GM12878 (cell line): ENCODE results near the gene OR51M1. TPM values are rescaled to one million over a fixed set of nuclear protein-coding genes. Genes with fewer than 3 reads are reported as not detected.

Source experiments
- ATAC-seq: fragments of 200-7000 bp; cut with Tn5 transposase; 3 replicates; pipeline ENCODE4 v1.9.1; 2020; ENCODE audit warnings: mild to moderate bottlenecking, moderate library complexity
- BruUV-seq: library from RNA; stranded (reverse); fragments of 400-500 nt; replicated peaks from 2 replicates; lab custom pipeline; 2021; lab: Mats Ljungman, UMichigan
- CTCF ChIA-PET: fragments of 300-600 bp; sonication (Branson Sonifier 250); formaldehyde crosslinking; extraction: SDS; loops from one replicate; lab custom pipeline; 2021; ENCODE audit warnings: inconsistent platforms; lab: Yijun Ruan, JAX
- POLR2A ChIA-PET: fragments of 350-600 bp; formaldehyde crosslinking; extraction: SDS; loops from one replicate; lab custom pipeline; 2021; ENCODE audit warnings: inconsistent platforms; lab: Charles Lee
- RAD21 ChIA-PET: fragments of 300-600 bp; sonication (Branson Sonifier 250); formaldehyde crosslinking; loops from one replicate; lab custom pipeline; 2023; ENCODE audit warnings: antibody characterized with exemption; ENCODE audit not compliant: unreplicated experiment; lab: Charles Lee
- SMC1A ChIA-PET: fragments of 300-600 bp; sonication (Branson Sonifier 250); formaldehyde crosslinking; loops from one replicate; lab custom pipeline; 2023; ENCODE audit not compliant: unreplicated experiment, uncharacterized antibody; lab: Charles Lee
- DNase-seq: peaks from one replicate; pipeline ENCODE4 v3.0.0-alpha.2; 2011; ENCODE audit warnings: low read depth, low spot score
- FAIRE-seq: peaks from 3 replicates; lab custom pipeline; 2011; peaks lifted over from hg19 to GRCh38; lab: Jason Lieb, UNC
- H2AFZ ChIP-seq: 2 replicates; pipeline ENCODE4 v1.6.0; 2011; ENCODE audit warnings: low read depth, low read length, control low read depth; ENCODE audit not compliant: control insufficient read depth
- H3K27ac ChIP-seq: 2 replicates; pipeline ENCODE4 v1.5.1; 2011; ENCODE audit warnings: control low read depth; ENCODE audit not compliant: control insufficient read depth, insufficient read depth
- H3K27me3 ChIP-seq, 2 experiments: replicated peaks in 1 of 2; 2 replicates each; pipeline versions ENCODE4 v1.6.0 to v1.6.1; 2011; ENCODE audit warnings: low read length in 1 of 2; ENCODE audit not compliant: control insufficient read depth in 2 of 2, insufficient read depth in 2 of 2
- H3K36me3 ChIP-seq, 2 experiments: 2 replicates each; pipeline ENCODE4 v1.5.1; 2011; ENCODE audit warnings: low read length in 1 of 2; ENCODE audit not compliant: control insufficient read depth in 2 of 2, insufficient read depth in 2 of 2
- H3K4me1 ChIP-seq: 2 replicates; pipeline ENCODE4 v1.6.1; 2011; ENCODE audit warnings: mild to moderate bottlenecking, low read length, moderate library complexity, mixed read lengths; ENCODE audit not compliant: control insufficient read depth, insufficient read depth
- H3K4me2 ChIP-seq: 2 replicates; pipeline ENCODE4 v1.6.0; 2011; ENCODE audit warnings: control low read depth; ENCODE audit not compliant: control insufficient read depth, insufficient read depth
- H3K4me3 ChIP-seq: fragments of 200-600 bp; sonication (generic); 2 replicates; pipeline ENCODE4 v1.5.1; 2016
- H3K79me2 ChIP-seq: 2 replicates; pipeline ENCODE4 v1.6.0; 2011; ENCODE audit warnings: low read length; ENCODE audit not compliant: control insufficient read depth, insufficient read depth
- H3K9ac ChIP-seq: 2 replicates; pipeline ENCODE4 v1.8.0; 2011; ENCODE audit warnings: low read length, control low read depth, mixed read lengths; ENCODE audit not compliant: control insufficient read depth, insufficient read depth
- H3K9me3 ChIP-seq: replicated peaks from 3 replicates; pipeline ENCODE4 v1.5.1; 2011; ENCODE audit warnings: mild to moderate bottlenecking, low read length; ENCODE audit not compliant: control insufficient read depth, insufficient read depth
- H4K20me1 ChIP-seq: 2 replicates; pipeline ENCODE4 v1.6.0; 2011; ENCODE audit not compliant: control insufficient read depth, insufficient read depth
- ATF7 ChIP-seq: fragments of 450-650 bp; IDR thresholded peaks from 2 replicates; pipeline ENCODE4 v1.6.1; 2016; ENCODE audit warnings: low read depth, mild to moderate bottlenecking
- CHD2 ChIP-seq: IDR thresholded peaks from 2 replicates; pipeline ENCODE4 v1.6.1; 2011; ENCODE audit warnings: low read depth, low read length, improper control_type of control experiment, borderline replicate concordance
- CREM ChIP-seq: IDR thresholded peaks from 2 replicates; pipeline ENCODE4 v1.6.1; 2014; ENCODE audit warnings: antibody characterized with exemption, low read depth
- E4F1 ChIP-seq: fragments of 450-650 bp; IDR thresholded peaks from 2 replicates; pipeline ENCODE4 v1.6.1; 2018; ENCODE audit warnings: borderline replicate concordance, mild to moderate bottlenecking; ENCODE audit not compliant: partially characterized antibody
- EGR1 ChIP-seq, 2 experiments: IDR thresholded peaks; 1 replicate in 1 of 2; 2 replicates in 1 of 2; pipeline ENCODE4 v1.6.1; 2011 to 2012; ENCODE audit warnings: low read depth in 2 of 2, low read length in 2 of 2, borderline replicate concordance in 1 of 2, mild to moderate bottlenecking in 1 of 2, moderate library complexity in 1 of 2
- ELK1 ChIP-seq: IDR thresholded peaks from 2 replicates; pipeline ENCODE4 v1.6.1; 2012; ENCODE audit warnings: low read depth, low read length, improper control_type of control experiment
- GABPA ChIP-seq: IDR thresholded peaks from 2 replicates; pipeline ENCODE4 v1.6.1; 2014; ENCODE audit warnings: antibody characterized with exemption, low read depth, mild to moderate bottlenecking, inconsistent platforms
- NBN ChIP-seq: fragments of 450-650 bp; IDR thresholded peaks from 2 replicates; pipeline ENCODE4 v1.6.1; 2016
- NFYA ChIP-seq: IDR thresholded peaks from 2 replicates; pipeline ENCODE4 v1.6.1; 2011; ENCODE audit warnings: low read depth, mild to moderate bottlenecking, low read length, improper control_type of control experiment, borderline replicate concordance
- NFYB ChIP-seq: IDR thresholded peaks from 2 replicates; pipeline ENCODE4 v1.6.1; 2011; ENCODE audit warnings: low read depth, mild to moderate bottlenecking, low read length, improper control_type of control experiment, moderate library complexity; ENCODE audit not compliant: insufficient read depth
- NR2C2 ChIP-seq: IDR thresholded peaks from 2 replicates; pipeline ENCODE4 v1.6.1; 2011; ENCODE audit warnings: borderline replicate concordance, low read depth; ENCODE audit not compliant: control insufficient read depth, insufficient read length
- NR2F1 ChIP-seq: fragments of 450-650 bp; conservative IDR thresholded peaks from 2 replicates; pipeline ENCODE4 v1.6.1; 2017; ENCODE audit warnings: mild to moderate bottlenecking
- NRF1 ChIP-seq: conservative IDR thresholded peaks from 2 replicates; pipeline ENCODE4 v1.6.1; 2011; ENCODE audit warnings: mild to moderate bottlenecking, low read depth, low read length, improper control_type of control experiment
- SPI1 ChIP-seq: IDR thresholded peaks from 2 replicates; pipeline ENCODE4 v1.6.1; 2011; ENCODE audit warnings: low read depth, mild to moderate bottlenecking, low read length, moderate library complexity, borderline replicate concordance; ENCODE audit not compliant: insufficient read depth
- TAF1 ChIP-seq: IDR thresholded peaks from 2 replicates; pipeline ENCODE4 v1.6.1; 2011; ENCODE audit warnings: mild to moderate bottlenecking, low read depth, low read length, borderline replicate concordance
- WGBS: methylation state at CpG from one replicate; pipeline ENCODE4 v1.1.6; 2016; ENCODE audit warnings: low lambda C conversion rate; ENCODE audit not compliant: insufficient replicate concordance, insufficient coverage; ENCODE audit errors: missing lambda C conversion rate; 5-methylcytosine and 5-hydroxymethylcytosine counted together
- in situ Hi-C: fragments of 300-500 bp; cut with MboI; formaldehyde crosslinking; loops from 9 replicates; pipeline ENCODE4 v1.14.3; 2018; ENCODE audit warnings: mixed read lengths
- intact Hi-C: fragments of 100-400 bp; cut with micrococcal nuclease; formaldehyde crosslinking; loops from one replicate; pipeline ENCODE4 v1.14.2; 2022; ENCODE audit not compliant: unreplicated experiment
- polyA plus RNA-seq, 11 experiments: library from polyadenylated mRNA; depleted of rRNA in 4 of 11; unstranded in 6 of 11; stranded (reverse) in 5 of 11; fragments of >200 nt; fragmentation: Nextera tagmentation in 4 of 11; fragmentation: Illumina TruSeq in 1 of 11; extraction: Ambion mirVana in 4 of 11; extraction: Trizol in 1 of 11; gene quantifications; 1 replicate in 1 of 11; 2 replicates in 10 of 11; pipeline versions ENCODE4 v1.2.1 to v1.2.3, GENCODE V29; 2011 to 2016; ENCODE audit warnings: inconsistent platforms in 2 of 11, missing spikeins in 2 of 11, low read depth in 1 of 11
- total RNA-seq, 4 experiments: library from RNA; depleted of rRNA in 3 of 4; stranded (reverse); fragments of >200 nt in 3 of 4; fragmentation: Illumina TruSeq in 1 of 4; extraction: Trizol in 1 of 4; gene quantifications; 2 replicates each; pipeline versions ENCODE4 v1.2.1 to v1.2.3, GENCODE V29; 2013 to 2021
- TF ChIP-seq, protein P1 (sequence below): IDR thresholded peaks from 2 replicates; pipeline ENCODE4 v1.6.1; 2012; ENCODE audit warnings: low read depth, low read length, improper control_type of control experiment
- TF ChIP-seq, protein P2 (sequence below): fragments of 450-650 bp; IDR thresholded peaks from 2 replicates; pipeline ENCODE4 v1.6.1; 2018; ENCODE audit warnings: mild to moderate bottlenecking, low read depth, moderate library complexity; ENCODE audit not compliant: partially characterized antibody

The OR51M1 gene
- total and polyA plus RNA-seq, 10 of the 15 experiments (the other 5 are each of a cell fraction or from before 2014, with no cell fraction given), result 0.06 TPM; not detected in 9

DNA sequence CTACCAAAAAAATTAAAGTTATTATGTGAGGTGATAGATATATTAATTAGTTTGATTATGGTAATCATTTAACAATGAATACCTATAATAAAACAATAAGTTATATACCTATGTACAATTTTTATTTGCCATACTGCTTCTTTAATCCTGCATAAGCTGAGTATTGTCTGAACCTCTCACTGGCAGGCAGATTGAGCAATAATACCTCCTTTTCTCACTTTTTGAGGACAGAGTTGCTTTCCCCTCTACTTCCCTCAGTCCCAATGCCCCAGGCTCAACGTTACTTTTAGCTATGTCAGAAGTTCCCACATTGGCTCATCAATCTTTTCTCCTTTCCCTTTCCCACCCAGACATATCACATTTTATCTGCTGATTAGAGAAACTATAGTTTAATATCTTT, 34.1 kb upstream of the OR51M1 start (continued):
- TF ChIP-seq EGR1 (IDR thresholded peaks at IDR 0.05; ENCODE audit: borderline replicate concordance in 1 of 2, low read depth in 2 of 2, low read length in 2 of 2), result no peak
- no peak for TF ChIP-seq E4F1
- TF ChIP-seq TAF1, result no peak
- no peak for TF ChIP-seq NR2C2
- TF ChIP-seq NRF1, result no peak
- no peak for TF ChIP-seq NFYB
- TF ChIP-seq NBN, result no peak
- TF ChIP-seq GABPA, result no peak

GRCh38 chr11:5351208-5351607, 32.4 kb upstream of the OR51M1 start, which contains the start of gene OR51B6:
Gene OR51B6 (plus strand): TSS chr11:5351508. CDS start chr11:5351508, 0 bp downstream.
- FAIRE-seq (no peak), ATAC-seq (no peak), DNase-seq (no peak)
- ChIA-PET POLR2A (no interaction called here), SMC1A (no interaction called here), RAD21 (no interaction called here), CTCF (interaction anchor here (0.7 kb wide), 1 partner anchor 14 kb away, joined by 3 read pairs; no protein-coding TSS in a partner anchor)
- H3K79me2 ChIP-seq, result no peaks in the 10 kb centered on the region
- no peak within 1 kb of the TSS for H3K4me3 ChIP-seq
- no peaks in the 10 kb centered on the region for H3K27me3 ChIP-seq
- 0% methylated on average over 1 of the region's 1 CpG for WGBS
- no TSS peak for BruUV-seq
- H3K4me1 ChIP-seq, result no peaks in the 10 kb centered on the region
- H3K9me3 ChIP-seq, result no peaks in the 10 kb centered on the region
- H3K36me3 ChIP-seq, result no peaks in the 10 kb centered on the region
- no peak within 1 kb of the TSS for H3K4me2 ChIP-seq
- H4K20me1 ChIP-seq, result no peaks in the 10 kb centered on the region
- no peak within 1 kb of the TSS for H3K27ac ChIP-seq
- H3K9ac ChIP-seq, result no peak within 1 kb of the TSS
- in situ Hi-C loops, result no loop called here
- intact Hi-C loops, result no loop called here
- no peak within 1 kb of the TSS for H2AFZ ChIP-seq
- no peak for TF ChIP-seq CREM
- TF ChIP-seq GABPA, result no peak
- no peak for TF ChIP-seq CHD2
- TF ChIP-seq ELK1, result no peak
- TF ChIP-seq NFYA, result no peak
- TF ChIP-seq ATF7, result no peak
- TF ChIP-seq SPI1, result no peak
- TF ChIP-seq, protein P1, sequence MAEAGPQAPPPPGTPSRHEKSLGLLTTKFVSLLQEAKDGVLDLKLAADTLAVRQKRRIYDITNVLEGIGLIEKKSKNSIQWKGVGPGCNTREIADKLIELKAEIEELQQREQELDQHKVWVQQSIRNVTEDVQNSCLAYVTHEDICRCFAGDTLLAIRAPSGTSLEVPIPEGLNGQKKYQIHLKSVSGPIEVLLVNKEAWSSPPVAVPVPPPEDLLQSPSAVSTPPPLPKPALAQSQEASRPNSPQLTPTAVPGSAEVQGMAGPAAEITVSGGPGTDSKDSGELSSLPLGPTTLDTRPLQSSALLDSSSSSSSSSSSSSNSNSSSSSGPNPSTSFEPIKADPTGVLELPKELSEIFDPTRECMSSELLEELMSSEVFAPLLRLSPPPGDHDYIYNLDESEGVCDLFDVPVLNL, result no peak
- TF ChIP-seq, protein P2, sequence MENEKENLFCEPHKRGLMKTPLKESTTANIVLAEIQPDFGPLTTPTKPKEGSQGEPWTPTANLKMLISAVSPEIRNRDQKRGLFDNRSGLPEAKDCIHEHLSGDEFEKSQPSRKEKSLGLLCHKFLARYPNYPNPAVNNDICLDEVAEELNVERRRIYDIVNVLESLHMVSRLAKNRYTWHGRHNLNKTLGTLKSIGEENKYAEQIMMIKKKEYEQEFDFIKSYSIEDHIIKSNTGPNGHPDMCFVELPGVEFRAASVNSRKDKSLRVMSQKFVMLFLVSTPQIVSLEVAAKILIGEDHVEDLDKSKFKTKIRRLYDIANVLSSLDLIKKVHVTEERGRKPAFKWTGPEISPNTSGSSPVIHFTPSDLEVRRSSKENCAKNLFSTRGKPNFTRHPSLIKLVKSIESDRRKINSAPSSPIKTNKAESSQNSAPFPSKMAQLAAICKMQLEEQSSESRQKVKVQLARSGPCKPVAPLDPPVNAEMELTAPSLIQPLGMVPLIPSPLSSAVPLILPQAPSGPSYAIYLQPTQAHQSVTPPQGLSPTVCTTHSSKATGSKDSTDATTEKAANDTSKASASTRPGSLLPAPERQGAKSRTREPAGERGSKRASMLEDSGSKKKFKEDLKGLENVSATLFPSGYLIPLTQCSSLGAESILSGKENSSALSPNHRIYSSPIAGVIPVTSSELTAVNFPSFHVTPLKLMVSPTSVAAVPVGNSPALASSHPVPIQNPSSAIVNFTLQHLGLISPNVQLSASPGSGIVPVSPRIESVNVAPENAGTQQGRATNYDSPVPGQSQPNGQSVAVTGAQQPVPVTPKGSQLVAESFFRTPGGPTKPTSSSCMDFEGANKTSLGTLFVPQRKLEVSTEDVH, result no peak
- TF ChIP-seq NR2F1, result no peak
